Fibroblast of lung (primary cell): Measurements from ENCODE around the gene SSH2.

Experiments used
- EZH2 ChIP-seq: IDR thresholded peaks from 2 replicates; pipeline ENCODE4 v1.5.1; 2012; ENCODE audit warnings: low read length, control low read depth, mild to moderate bottlenecking; ENCODE audit errors: missing control alignments
- TF ChIP-seq, protein P1 (sequence below), 2 donors: IDR thresholded peaks in 1 of 2; conservative IDR thresholded peaks in 1 of 2; 1 replicate in 1 of 2; 2 replicates in 1 of 2; pipeline ENCODE4 v1.5.1; 2011 to 2012; ENCODE audit warnings: low read length in 2 of 2, control low read depth in 1 of 2, inconsistent platforms in 1 of 2, low read depth in 1 of 2, mild to moderate bottlenecking in 1 of 2

DNA sequence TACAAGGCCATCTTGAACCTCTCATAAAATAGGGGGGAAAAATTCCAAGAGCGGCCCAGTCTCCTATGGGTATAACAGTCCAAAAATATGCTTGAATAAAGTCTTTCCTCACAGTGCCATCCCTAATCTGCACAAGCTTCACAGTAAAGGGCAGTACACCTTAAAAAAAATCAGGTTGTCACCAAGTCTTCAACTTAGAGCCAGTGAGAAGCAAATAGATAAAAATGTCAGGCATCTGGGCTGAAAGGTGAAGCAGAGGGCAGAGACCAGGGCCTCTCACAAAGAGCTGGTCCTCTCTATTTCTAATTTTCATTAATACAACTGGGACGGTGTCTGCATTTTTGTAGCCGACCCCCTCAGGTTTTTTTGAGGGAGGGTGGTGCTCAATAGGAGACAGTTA, 82.9 kb downstream of the SSH2 start:
- TF ChIP-seq, protein P1, sequence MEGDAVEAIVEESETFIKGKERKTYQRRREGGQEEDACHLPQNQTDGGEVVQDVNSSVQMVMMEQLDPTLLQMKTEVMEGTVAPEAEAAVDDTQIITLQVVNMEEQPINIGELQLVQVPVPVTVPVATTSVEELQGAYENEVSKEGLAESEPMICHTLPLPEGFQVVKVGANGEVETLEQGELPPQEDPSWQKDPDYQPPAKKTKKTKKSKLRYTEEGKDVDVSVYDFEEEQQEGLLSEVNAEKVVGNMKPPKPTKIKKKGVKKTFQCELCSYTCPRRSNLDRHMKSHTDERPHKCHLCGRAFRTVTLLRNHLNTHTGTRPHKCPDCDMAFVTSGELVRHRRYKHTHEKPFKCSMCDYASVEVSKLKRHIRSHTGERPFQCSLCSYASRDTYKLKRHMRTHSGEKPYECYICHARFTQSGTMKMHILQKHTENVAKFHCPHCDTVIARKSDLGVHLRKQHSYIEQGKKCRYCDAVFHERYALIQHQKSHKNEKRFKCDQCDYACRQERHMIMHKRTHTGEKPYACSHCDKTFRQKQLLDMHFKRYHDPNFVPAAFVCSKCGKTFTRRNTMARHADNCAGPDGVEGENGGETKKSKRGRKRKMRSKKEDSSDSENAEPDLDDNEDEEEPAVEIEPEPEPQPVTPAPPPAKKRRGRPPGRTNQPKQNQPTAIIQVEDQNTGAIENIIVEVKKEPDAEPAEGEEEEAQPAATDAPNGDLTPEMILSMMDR (conservative IDR thresholded peaks at IDR 0.05 in 1 of 2, IDR thresholded peaks at IDR 0.05 in 1 of 2; ENCODE audit: low read depth in 1 of 2, low read length in 2 of 2) = no peak
- no peak for TF ChIP-seq EZH2
